Ovary (tissue), 3 donors: ENCODE results near the gene LRRC46.

Experiments
- CTCF ChIP-seq, 3 donors: fragments of 450-650 bp in 2 of 3; fragments of 200-600 bp in 1 of 3; IDR thresholded peaks; one replicate each; pipeline versions ENCODE4 v1.5.1 to v1.8.0; 2016 to 2022; ENCODE audit warnings: antibody characterized with exemption in 3 of 3, mild to moderate bottlenecking in 1 of 3
- EP300 ChIP-seq: sonication (generic); formaldehyde crosslinking; IDR thresholded peaks from one replicate; pipeline ENCODE4 v1.6.1; 2017; ENCODE audit warnings: antibody characterized with exemption
- POLR2A ChIP-seq: fragments of 450-650 bp; IDR thresholded peaks from one replicate; pipeline ENCODE4 v1.6.1; 2017; ENCODE audit warnings: antibody characterized with exemption, mild to moderate bottlenecking, moderate library complexity
- donor health status: DM: no; HTN: no; CAD: no.

GRCh38 chr17:47866941-47867340 lies 35.5 kb downstream of the LRRC46 start:
- TF ChIP-seq CTCF (IDR thresholded peaks at IDR 0.05) (no peak), POLR2A (no peak), EP300 (no peak)
